H9 (cell line): Measurements from ENCODE around the gene SCGN. TPM values are rescaled to one million over a fixed set of nuclear protein-coding genes. Genes with fewer than 3 reads are reported as not detected.

Experiments used
- DNase-seq: peaks from one replicate; pipeline ENCODE4 v3.0.0-alpha.2; 2017
- H2AFZ ChIP-seq: one replicate; pipeline ENCODE4 v1.6.1; 2013; ENCODE audit warnings: mild to moderate bottlenecking, low read length, control low read depth, moderate library complexity
- H2AK5ac ChIP-seq: 2 replicates; pipeline ENCODE4 v1.6.1; 2013; ENCODE audit warnings: low read length, control low read depth, mixed read lengths; ENCODE audit not compliant: insufficient read length
- H2BK120ac ChIP-seq: one replicate; pipeline ENCODE4 v1.6.1; 2013; ENCODE audit warnings: low read depth, mild to moderate bottlenecking, low read length, control low read depth, inconsistent platforms; ENCODE audit not compliant: poor library complexity, severe bottlenecking
- H2BK12ac ChIP-seq: 2 replicates; pipeline ENCODE4 v1.6.1; 2013; ENCODE audit warnings: low read length, control low read depth, mixed read lengths, low read depth; ENCODE audit not compliant: insufficient read length
- H2BK15ac ChIP-seq: 2 replicates; pipeline ENCODE4 v1.6.1; 2013; ENCODE audit warnings: low read depth, low read length, control low read depth
- H2BK20ac ChIP-seq: one replicate; pipeline ENCODE4 v1.6.1; 2013; ENCODE audit warnings: low read depth, mild to moderate bottlenecking, low read length, control low read depth, inconsistent platforms; ENCODE audit not compliant: poor library complexity, severe bottlenecking
- H2BK5ac ChIP-seq: 2 replicates; pipeline ENCODE4 v1.6.1; 2013; ENCODE audit warnings: low read length, control low read depth, mixed read lengths; ENCODE audit not compliant: insufficient read length
- H3K14ac ChIP-seq: 2 replicates; pipeline ENCODE4 v1.6.1; 2013; ENCODE audit warnings: low read length, control low read depth; ENCODE audit not compliant: insufficient read depth
- H3K18ac ChIP-seq: 2 replicates; pipeline ENCODE4 v1.6.1; 2013; ENCODE audit warnings: low read depth, mild to moderate bottlenecking, mixed read lengths, low read length, control low read depth; ENCODE audit not compliant: insufficient read length
- H3K23ac ChIP-seq: 2 replicates; pipeline ENCODE4 v1.6.1; 2013; ENCODE audit warnings: low read length, control low read depth, mixed read lengths, low read depth; ENCODE audit not compliant: insufficient read length
- H3K23me2 ChIP-seq: 2 replicates; pipeline ENCODE4 v1.6.1; 2013; ENCODE audit warnings: low read depth, mild to moderate bottlenecking, mixed read lengths, low read length, control low read depth; ENCODE audit not compliant: insufficient read length, poor library complexity, severe bottlenecking
- H3K27ac ChIP-seq: 2 replicates; pipeline ENCODE4 v1.5.1; 2013; ENCODE audit warnings: low read length, control low read depth, mixed read lengths, low read depth; ENCODE audit not compliant: insufficient read length
- H3K27me3 ChIP-seq: 2 replicates; pipeline ENCODE4 v1.6.1; 2013; ENCODE audit warnings: low read length, control low read depth, inconsistent platforms; ENCODE audit not compliant: insufficient read depth
- H3K4ac ChIP-seq: 2 replicates; pipeline ENCODE4 v1.6.1; 2013; ENCODE audit warnings: low read depth, mild to moderate bottlenecking, control low read depth, inconsistent platforms, low read length, moderate library complexity
- H3K4me1 ChIP-seq: 2 replicates; pipeline ENCODE4 v1.6.1; 2013; ENCODE audit warnings: low read length, control low read depth, inconsistent platforms; ENCODE audit not compliant: insufficient read depth
- H3K4me2 ChIP-seq: 2 replicates; pipeline ENCODE4 v1.6.1; 2013; ENCODE audit warnings: low read length, control low read depth, mixed read lengths; ENCODE audit not compliant: insufficient read length, insufficient read depth
- H3K56ac ChIP-seq: 2 replicates; pipeline ENCODE4 v1.6.1; 2013; ENCODE audit warnings: low read depth, mild to moderate bottlenecking, mixed read lengths, low read length, control low read depth; ENCODE audit not compliant: insufficient read length
- H3K79me1 ChIP-seq: 2 replicates; pipeline ENCODE4 v1.6.1; 2013; ENCODE audit warnings: low read depth, mild to moderate bottlenecking, moderate library complexity, low read length, control low read depth, inconsistent platforms; ENCODE audit not compliant: insufficient read depth, poor library complexity, severe bottlenecking
- H3K79me2 ChIP-seq: 2 replicates; pipeline ENCODE4 v1.6.1; 2013; ENCODE audit warnings: low read length, control low read depth, inconsistent platforms; ENCODE audit not compliant: insufficient read depth
- H3K9ac ChIP-seq: 2 replicates; pipeline ENCODE4 v1.6.1; 2013; ENCODE audit warnings: low read length, control low read depth, mixed read lengths; ENCODE audit not compliant: insufficient read length; ENCODE audit errors: extremely low read depth
- H3K9me3 ChIP-seq: one replicate; pipeline ENCODE4 v1.6.1; 2013; ENCODE audit warnings: low read depth, low read length, inconsistent platforms; ENCODE audit not compliant: control insufficient read depth
- H3T11ph ChIP-seq: one replicate; pipeline ENCODE4 v1.6.1; 2013; ENCODE audit warnings: mild to moderate bottlenecking, low read length, control low read depth, inconsistent platforms
- H4K20me1 ChIP-seq: one replicate; pipeline ENCODE4 v1.6.1; 2013; ENCODE audit not compliant: control insufficient read depth, insufficient read length, insufficient read depth
- H4K5ac ChIP-seq: 2 replicates; pipeline ENCODE4 v1.6.1; 2013; ENCODE audit warnings: low read depth, mild to moderate bottlenecking, mixed read lengths, low read length, control low read depth; ENCODE audit not compliant: insufficient read length
- H4K8ac ChIP-seq: replicated peaks from 2 replicates; pipeline ENCODE4 v1.6.1; 2013; ENCODE audit warnings: low read length, control low read depth, mixed read lengths, low read depth; ENCODE audit not compliant: insufficient read length
- H4K91ac ChIP-seq: 2 replicates; pipeline ENCODE4 v1.6.1; 2013; ENCODE audit warnings: low read depth, mild to moderate bottlenecking, moderate library complexity, mixed read lengths, low read length, control low read depth; ENCODE audit not compliant: insufficient read length
- H3K27ac Mint-ChIP-seq, 3 experiments: 2 replicates in 2 of 3; 3 replicates in 1 of 3; pipeline ENCODE4 v1.8.0; 2020 to 2021; ENCODE audit warnings: mixed read lengths in 3 of 3, mild to moderate bottlenecking in 1 of 3, moderate library complexity in 1 of 3
- H3K27me3 Mint-ChIP-seq: 2 replicates; pipeline ENCODE4 v1.8.0; 2021; ENCODE audit warnings: low read depth, mild to moderate bottlenecking, moderate library complexity, mixed read lengths
- H3K36me3 Mint-ChIP-seq, 3 experiments: 2 replicates in 2 of 3; 3 replicates in 1 of 3; pipeline ENCODE4 v1.8.0; 2020 to 2021; ENCODE audit warnings: low read depth in 3 of 3, mixed read lengths in 3 of 3; ENCODE audit not compliant: insufficient read depth in 1 of 3
- H3K4me1 Mint-ChIP-seq, 2 experiments: 2 replicates each; pipeline ENCODE4 v1.8.0; 2020; ENCODE audit warnings: mixed read lengths in 2 of 2
- H3K4me3 Mint-ChIP-seq, 2 experiments: 2 replicates in 1 of 2; 3 replicates in 1 of 2; pipeline ENCODE4 v1.8.0; 2020 to 2021; ENCODE audit warnings: mild to moderate bottlenecking in 2 of 2, mixed read lengths in 2 of 2, moderate library complexity in 1 of 2
- H3K9me3 Mint-ChIP-seq, 2 experiments: 2 replicates in 1 of 2; 3 replicates in 1 of 2; pipeline ENCODE4 v1.8.0; 2020; ENCODE audit warnings: mild to moderate bottlenecking in 2 of 2, mixed read lengths in 2 of 2, moderate library complexity in 1 of 2
- CTCF ChIP-seq: fragments of 200-600 bp; sonication (generic); conservative IDR thresholded peaks from 3 replicates; pipeline ENCODE4 v1.8.0; 2021; ENCODE audit warnings: antibody characterized with exemption, mild to moderate bottlenecking
- WGBS: extraction: QIAGEN DNeasy Blood & Tissue Kit; methylation state at CpG from one replicate; pipeline ENCODE4 v1.1.7; 2013; ENCODE audit warnings: missing lambda C conversion rate, low lambda C conversion rate, mixed read lengths; ENCODE audit not compliant: insufficient read length; ENCODE audit errors: extremely low coverage; 5-methylcytosine and 5-hydroxymethylcytosine counted together
- total RNA-seq: library from RNA; stranded (reverse); gene quantifications from 2 replicates; pipeline ENCODE4 v1.2.1, GENCODE V29; 2021

The SCGN gene
- total RNA-seq, 1 experiment from 2014 or later = not detected

- H2BK15ac ChIP-seq = no peak overlapping the region
- H2AK5ac ChIP-seq = no peak overlapping the region
- no peak overlapping the region for H3K4ac ChIP-seq
- no peaks in the 10 kb centered on the region for H3K4me1 ChIP-seq
- H3K9ac ChIP-seq = no peak overlapping the region
- H3K4me2 ChIP-seq = no peak overlapping the region
- TF ChIP-seq CTCF = no peak
- no peak overlapping the region for H4K8ac ChIP-seq
- H3K18ac ChIP-seq = no peak overlapping the region
- no peak overlapping the region for H3K27ac Mint-ChIP-seq
- H3K27me3 ChIP-seq = no peaks in the 10 kb centered on the region
- no CpG with 5 or more reads among the region's 1 CpG for WGBS
- no peaks in the 10 kb centered on the region for H3K9me3 Mint-ChIP-seq
- H2BK20ac ChIP-seq = no peak overlapping the region
- H4K5ac ChIP-seq = no peak overlapping the region
- H2BK12ac ChIP-seq = no peak overlapping the region
- H4K20me1 ChIP-seq = no peaks in the 10 kb centered on the region
- H3K36me3 Mint-ChIP-seq = peaks cover 0 to 12% (median 7%) of the 10 kb centered on the region in 3 experiments; a peak in 2 of 7 replicates
- H3K23me2 ChIP-seq = no peaks in the 10 kb centered on the region
- no peak overlapping the region for H4K91ac ChIP-seq
- no peaks in the 10 kb centered on the region for H3K79me2 ChIP-seq
- no peak overlapping the region for H3K56ac ChIP-seq
- no peak overlapping the region for H2BK5ac ChIP-seq
- H3K27me3 Mint-ChIP-seq = no peaks in the 10 kb centered on the region
- no peak overlapping the region for H2AFZ ChIP-seq
- H2BK120ac ChIP-seq = no peak overlapping the region
- H3K23ac ChIP-seq = no peak overlapping the region
- no peaks in the 10 kb centered on the region for H3K9me3 ChIP-seq
- no peak overlapping the region for H3K14ac ChIP-seq
- no peaks in the 10 kb centered on the region for H3K79me1 ChIP-seq
- DNase-seq = no peak
- H3K27ac ChIP-seq = no peak overlapping the region
- no peak overlapping the region for H3T11ph ChIP-seq
- no peak overlapping the region for H3K4me3 Mint-ChIP-seq
- no peaks in the 10 kb centered on the region for H3K4me1 Mint-ChIP-seq
Observed at GRCh38 chr6:25613415-25613814, 38.6 kb upstream of the SCGN start.
